Stimulated activated CD4-positive, alpha-beta T cell treated with anti-CD3 and anti-CD28 coated beads, Interleukin-4, amount 100 ng/mL, for 48 hours (primary cell): ENCODE results near the gene BRD3OS.
"Not testable (repeated sequence)": the region's sequence is repeated elsewhere in the genome, so short reads cannot be mapped to it uniquely, and the experiment has no call there.

Experiments
- DNase-seq, 2 donors: peaks; one replicate each; pipeline ENCODE4 v3.0.0-alpha.2; 2020; ENCODE audit warnings: low read depth in 2 of 2

BRD3OS gene

DNA sequence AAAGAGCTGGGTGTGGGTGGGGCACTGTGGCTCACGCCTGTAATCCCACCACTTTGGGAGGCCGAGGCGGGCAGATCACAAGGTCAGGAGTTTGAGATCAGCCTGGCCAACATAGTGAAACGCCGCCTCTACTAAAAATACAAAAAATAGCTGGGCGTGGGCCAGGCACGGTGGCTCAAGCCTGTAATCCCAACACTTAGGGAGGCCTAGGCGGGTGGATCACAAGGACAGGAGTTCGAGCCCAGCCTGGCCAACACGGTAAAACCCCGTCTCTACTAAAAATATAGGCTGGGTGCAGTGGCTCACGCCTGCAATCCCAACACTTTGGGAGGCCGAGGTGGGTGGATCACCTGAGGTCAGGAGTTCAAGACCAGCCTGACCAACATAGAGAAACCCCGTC is 36.5 kb upstream of the BRD3OS start:
- not testable (repeated sequence) for DNase-seq

DNA sequence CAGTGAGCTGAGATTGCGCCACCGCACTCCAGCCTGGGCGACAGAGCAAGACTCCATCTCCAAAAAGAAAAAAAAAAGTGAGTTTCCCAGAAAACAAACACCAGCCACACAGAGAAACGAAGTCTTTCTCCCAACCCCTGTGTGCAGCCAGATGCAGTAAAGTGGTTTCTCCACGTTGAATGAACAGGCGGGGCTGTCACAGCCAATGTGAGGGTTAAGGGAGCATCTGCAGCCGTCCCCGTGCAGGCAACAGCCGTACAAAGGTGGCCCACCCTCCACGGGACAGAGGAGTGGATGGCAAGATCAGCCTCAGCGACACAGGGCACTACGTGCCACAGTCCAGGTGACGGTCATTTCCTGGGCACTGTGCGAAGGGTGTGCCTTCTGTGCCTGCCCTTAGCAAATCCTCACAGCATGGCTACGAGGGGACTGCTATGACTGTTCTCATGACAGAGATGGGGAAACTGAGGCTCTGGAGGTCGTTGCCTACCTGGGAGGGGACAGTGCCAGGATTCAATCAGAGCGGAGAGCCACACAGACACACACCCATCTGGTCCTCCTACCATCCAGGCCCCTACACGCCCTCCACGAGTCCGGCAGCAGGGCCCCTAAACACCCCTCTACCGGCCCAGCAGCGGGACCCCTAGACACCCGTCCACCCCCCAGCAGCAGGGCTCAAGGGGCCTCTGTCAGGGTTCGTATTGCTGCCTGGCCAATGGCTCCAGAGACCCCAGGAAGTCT is 35.5 kb upstream of the BRD3OS start:
- no peak for DNase-seq

DNA sequence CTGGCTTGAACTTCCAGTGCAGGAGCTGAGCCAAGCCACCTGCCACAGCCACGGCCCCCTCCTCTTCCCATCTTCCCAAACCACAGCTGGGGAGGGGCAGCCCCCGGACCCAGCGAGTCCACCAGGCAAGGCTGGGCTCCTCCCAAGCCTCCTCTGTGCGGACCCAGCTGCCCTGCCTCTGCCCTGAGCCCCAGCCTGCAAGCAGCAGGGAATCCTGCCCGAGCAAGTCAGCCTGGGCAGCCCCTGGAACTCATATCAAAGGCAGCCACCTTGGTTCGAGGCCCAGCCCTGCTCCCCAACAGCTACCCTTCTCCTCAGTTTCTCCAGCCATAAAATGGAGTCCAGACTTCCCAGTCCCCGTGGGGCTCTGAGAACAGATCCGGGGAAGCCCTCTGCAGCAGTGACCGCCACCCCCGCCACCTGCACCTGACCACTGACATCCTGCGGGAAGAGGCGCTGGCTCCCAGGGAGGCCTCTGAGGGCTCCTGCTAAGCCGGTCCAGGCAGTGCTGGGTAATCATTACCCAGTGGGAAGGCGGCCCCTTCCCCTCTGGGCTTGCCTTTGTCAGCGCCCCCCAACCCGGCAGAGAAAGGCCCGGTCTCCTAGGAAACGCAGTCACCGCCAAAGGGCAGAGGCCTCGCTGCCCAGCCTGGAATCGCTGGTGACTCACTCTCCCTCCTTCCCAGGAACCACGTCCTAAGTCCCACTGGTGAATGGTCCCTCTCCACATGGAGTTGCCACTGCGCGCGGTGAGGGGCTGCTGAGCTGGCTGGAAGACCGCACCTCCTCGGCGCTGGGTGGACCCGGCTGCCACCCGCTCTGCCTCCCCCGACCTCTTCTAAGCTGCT is 34.7 kb upstream of the BRD3OS start:
- DNase-seq, result no peak

DNA sequence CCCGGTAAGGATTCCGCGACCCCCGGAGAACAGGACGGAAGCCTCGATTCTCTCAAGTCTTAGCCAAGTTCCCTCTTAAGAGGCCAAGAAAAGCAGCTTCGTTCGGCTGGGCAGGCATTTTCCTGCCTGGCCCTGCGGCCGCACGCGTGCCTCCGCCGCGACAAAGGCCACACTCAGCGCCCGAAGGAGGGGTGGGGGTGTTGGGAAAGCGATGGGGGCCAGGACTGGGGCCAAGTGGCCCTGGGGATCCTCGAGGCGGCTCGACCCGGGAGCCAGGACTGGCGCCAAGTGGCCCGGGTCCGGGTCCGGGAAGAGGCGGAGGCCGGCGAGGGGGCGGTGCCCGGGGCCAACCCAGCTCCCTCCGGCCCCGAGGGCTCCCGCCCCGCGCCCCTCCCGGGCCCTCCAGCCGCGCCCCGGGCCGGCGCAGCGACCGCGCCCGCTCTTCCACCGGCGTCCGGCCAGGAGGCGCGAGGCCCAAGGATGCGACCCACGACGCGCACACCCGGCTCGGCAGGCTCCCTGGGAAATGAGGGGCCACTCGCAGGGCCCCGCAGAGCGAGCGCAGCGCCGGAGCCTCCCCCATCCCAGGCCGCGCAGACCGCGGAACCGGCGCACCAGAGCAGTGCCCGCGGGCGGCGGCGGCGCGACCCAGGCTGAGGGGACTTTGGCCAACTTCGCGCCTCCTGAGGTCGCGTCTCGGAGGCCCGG is 33.9 kb upstream of the BRD3OS start:
- DNase-seq, result no peak

DNA sequence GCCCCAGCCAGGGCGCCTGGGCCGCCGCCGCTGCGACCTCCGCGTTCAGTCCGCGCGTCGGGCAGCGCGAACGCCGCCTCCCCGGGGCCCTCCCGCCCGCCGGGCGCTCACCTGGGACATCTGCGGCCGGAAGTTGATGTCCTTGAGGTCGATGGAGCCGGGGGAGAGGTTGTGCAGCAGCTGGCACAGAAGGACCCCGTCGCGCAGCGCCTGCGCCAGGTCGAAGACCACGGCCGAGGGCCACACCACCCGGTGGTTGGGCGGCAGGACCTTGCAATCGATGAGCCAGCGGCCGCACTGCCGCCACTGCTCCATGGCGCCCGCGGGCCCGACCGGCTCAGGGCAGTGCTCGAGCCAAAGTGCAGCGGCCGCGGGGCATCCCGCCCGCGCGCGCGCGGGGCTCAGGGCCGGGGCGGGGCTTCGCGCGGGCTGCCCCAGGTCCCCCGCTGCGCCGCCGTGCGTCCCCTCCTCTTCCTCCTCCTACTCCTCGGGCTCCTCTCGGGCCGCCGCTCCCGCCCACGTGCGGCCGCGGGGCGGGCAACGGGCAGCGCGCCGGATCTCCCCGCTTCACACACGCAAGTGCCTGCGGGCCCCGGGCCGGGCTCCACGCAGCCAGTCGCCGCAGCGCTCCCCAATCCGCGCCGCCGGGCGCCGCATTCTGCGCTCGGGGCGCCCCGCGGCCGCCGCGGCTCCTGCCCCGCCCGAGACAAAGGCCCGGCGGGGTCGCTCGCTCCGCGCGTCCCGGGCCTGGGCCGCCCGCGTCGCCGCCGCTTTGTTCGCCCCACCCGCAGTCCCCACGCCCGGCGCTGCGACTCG is 33.1 kb upstream of the BRD3OS start, which contains the start of gene VAV2:
TSS of gene VAV2 (minus strand) at position 361 of the 816 bp plus-strand sequence. CDS start at position 315, 46 bp downstream.
- peak in 1 of 2 donors; percentile 44 for DNase-seq

DNA sequence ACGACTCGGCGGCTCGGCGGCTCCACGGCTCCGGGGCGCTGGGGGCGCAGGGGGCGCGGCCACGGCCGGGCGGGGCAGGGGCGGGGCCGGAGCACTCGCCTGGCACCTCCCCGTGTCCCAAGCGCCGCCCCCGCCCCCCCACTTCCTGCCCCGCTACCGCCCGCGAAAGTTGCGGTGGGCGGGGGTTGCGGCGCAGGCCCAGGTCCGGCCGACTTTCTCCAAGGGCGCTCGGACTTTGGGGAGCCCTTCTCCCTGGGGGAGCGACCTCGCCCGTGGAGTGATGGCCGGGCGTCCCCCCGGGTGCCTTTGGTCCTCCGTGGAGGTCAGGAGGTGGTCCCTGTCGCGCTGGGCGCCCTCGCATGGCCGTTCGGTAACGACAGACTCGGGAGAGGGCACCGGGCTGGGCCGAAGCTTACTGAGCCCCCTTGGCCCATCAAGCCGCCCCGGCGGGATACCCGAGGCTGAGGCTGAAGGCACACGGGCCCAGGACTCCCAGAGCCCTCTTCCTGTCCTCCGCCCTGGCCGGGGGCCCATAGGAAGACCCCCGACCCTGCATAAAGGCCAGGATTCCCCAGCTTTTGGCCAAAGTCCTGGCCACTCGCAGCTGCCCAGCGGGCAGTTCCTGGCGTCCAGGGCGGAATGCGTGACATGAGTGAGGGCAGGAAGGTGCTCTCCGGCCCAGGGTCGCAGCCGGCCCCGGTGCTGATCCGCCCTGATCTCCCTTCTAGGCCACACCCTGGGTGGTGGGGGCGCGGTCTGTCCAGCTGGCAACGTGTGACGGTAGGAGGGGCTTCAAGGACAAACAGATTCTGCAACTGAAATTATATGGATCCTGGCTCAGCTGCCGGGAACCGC is 32.3 kb upstream of the BRD3OS start:
- peak; percentile 67 to 75 for DNase-seq

DNA sequence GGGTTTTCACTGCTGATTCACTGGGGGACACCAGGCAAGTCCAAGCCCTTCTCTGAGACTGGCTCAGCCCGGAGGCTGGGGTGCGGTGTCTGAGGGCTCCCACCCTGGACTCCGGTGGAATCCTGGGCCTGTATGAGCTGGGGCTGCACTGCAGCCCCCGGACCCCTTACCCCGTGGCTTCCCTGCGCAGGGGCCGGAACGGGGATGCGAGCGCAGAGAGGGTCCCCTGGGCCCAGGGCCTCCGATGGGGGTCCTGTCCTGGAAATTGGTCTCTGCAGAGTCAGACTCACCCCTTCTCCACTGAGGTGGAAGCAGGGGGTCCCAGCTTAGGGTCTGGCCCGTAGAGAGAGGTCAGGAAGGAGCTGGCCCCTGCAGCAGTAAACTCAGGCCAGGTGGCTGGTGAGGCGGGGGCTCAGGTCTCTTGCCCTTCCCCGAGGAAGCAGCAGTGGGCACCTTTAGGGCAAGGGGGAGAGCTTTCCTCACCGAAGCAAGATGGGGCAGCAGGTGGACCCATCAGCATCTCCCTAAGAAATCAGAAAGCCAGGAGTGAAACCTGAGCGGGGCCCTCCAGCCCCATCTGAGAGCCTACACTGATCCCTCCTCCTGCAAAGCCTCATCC is 31.5 kb upstream of the BRD3OS start:
- DNase-seq, result no peak

DNA sequence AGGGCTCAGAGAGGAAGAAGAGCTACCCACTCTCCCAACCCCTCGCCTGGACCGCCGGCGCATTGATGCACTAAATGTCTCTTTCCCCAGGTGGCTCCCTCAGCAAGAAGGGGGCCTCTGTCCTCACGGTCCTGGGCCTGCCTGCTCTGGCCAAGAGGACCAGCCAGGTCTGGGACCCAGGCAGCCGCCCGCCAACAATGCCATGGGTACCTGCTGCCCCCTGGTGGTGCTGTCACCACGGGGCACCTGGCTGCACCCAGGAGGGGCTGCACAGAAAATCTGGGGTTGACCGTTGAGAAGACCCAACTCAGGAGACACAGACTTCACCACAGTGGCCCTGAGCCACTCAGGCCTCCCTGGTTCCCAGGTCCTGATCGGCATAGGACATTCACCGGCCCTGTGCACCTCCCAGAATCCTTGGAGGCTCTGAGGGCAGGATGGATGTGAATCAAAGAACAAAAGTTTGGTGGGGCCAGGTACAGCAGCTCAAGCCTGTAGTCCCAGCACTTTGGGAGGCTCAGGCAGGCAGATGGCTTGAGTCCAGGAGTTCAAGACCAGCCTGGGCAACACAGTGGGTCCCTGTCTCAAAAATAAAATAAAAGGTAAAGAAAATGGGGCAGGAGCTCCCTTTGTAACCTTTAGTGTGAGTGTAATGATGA is 30.8 kb upstream of the BRD3OS start:
- peak; percentile 68 to 81 for DNase-seq

DNA sequence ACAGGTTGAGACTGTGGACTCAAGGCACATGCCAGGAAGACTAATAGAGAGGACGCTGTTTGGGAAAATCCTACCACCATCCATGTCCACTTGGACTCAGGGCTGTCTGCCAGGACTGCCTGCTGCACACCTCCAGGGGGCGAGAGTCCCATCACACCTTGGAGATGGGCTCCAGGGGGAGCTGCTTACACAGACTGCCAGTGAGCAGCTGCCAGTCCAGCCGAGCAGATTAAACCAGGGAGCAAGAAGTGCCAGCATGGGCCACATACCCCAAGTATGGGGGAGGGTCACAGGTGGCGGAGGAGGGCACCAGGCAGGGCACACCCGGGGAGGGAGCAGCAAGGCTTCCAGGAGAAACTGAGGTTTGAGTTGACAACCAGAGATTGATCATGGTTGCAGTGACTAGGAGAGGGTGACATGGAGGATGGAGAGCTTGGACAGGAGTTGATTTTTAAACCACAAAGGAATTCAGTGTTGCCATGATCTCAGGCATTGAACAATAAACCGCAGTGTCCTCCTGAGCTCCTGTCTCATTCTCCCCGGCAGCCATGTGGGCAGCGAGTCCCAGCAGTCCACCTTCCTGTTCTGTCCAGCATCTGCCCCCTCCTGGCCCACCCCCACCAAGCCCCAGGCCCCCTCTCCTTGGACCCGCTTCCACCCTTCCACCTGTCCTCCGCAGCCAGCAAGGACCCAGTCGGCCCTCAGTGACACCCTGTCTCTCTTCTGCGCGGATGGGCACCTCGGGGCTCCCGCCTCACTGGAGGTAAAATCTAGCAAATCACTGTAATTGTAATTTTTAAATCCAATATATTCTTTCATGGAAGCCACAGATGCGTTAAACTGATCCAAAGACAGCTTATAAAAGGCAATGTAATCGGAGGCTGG is 30.0 kb upstream of the BRD3OS start:
- DNase-seq, result no peak

DNA sequence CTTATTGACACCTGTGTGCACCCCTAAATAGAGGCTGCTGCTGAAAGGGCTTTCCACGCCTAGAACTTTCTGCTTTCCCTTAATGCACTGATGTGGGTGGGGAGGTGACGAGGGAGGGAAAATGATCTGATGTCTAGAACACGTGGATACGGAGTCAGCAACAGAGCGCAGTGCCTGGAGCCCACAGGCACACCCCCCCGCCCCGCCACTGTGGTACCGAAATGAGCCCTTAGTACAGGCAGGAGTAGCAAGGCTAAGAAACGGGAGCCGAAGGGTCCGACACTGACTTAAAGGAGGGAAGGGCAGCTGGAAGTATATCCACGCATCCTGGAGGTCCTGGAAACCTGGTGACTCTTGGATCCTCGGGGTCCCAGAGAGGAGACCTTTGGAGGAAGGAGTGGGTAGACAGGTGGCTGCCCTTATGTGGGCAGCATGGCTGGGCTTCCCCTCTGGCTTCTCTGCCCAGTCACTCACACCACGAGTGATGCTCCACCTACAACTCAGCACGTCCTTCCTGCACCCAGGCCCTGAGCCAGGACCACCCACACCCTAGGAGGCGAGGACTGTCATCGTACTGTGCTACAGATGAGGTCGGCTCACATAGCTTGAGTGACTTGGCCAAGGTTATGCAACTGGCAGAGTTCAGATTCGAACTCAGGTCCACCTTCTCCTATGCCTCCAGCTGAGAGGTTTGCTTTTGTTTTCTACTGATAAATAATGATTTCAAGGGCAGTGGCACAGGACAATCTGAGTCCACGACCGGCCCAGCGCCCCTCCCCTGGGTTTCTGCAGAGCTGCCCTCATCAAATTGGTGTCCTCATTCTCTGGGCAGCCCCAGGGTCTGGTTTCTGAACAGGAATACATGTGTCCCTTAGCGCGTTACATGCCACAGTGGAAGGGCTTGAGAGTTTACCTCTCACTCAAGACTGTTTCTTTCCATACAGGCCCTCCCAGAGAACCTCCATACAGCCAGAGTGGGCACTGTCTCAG is 28.5 kb upstream of the BRD3OS start:
- no peak for DNase-seq

DNA sequence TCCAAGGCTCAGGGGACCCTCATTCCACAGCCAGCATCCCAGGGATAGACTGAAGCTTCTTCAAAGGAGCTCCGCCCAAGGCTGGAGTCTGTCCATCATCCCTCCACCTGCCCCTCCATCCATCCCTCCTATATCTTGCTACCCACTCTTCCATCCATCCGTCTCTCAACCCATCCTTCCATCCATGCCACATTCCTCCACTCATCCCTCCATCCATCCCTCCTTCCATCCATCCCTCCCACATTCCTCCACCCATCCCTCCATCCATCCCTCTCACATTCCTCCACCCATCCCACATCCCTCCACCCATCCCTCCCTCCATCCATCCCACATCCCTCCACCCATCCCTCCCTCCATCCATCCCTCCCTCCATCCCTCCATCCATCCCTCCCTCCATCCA is 27.7 kb upstream of the BRD3OS start:
- DNase-seq, result no peak

DNA sequence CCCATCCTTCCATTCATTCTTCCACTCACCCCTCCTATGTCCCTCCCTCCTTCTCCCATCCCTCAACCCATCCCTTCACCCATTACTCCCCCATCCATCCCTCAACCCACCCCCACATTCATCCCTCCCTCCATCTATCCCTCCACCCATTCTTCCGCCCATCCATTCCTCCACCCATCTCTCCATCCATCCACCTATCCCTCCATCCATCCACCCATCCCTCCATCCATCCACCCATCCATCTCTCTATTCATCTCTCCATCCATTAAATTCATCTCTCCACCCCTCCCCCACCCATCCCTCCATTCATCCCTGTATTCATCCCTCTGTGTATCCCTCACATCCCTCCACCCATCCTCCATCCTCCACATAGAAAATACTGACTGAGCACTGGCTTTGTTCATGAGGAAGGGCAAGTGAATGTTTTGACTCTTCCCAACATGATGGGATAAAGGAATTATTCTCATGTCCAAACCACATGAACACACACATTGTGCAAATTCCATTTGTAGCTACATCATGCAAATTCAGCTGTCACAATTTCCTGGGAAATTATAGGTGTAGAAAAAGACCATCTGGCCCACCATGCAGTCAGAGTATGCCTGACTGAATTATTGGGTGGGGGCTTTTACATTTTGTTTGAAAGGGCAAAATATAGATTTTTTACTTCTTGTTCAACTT is 26.2 kb upstream of the BRD3OS start:
- no peak for DNase-seq

DNA sequence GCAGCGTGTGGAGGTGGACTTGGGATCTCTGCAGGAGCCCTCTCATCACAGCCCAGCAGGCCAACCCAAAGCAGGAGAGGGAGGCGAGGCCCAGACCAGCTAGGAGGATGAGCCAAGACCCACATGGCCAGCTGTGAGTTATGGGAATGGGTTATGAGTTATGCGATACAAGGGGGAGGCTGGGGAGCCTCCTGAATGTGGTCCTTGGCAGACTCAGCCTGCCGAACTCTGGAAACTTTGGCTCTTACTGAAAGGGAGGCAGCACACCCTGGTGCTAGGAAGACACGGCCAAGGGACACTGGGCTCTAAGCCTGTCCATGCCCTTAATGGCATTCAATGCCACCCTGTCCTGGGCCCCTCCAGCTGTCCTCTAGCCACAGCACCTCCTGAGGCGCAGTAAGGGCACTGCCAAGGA is 25.4 kb upstream of the BRD3OS start:
- DNase-seq, result no peak

DNA sequence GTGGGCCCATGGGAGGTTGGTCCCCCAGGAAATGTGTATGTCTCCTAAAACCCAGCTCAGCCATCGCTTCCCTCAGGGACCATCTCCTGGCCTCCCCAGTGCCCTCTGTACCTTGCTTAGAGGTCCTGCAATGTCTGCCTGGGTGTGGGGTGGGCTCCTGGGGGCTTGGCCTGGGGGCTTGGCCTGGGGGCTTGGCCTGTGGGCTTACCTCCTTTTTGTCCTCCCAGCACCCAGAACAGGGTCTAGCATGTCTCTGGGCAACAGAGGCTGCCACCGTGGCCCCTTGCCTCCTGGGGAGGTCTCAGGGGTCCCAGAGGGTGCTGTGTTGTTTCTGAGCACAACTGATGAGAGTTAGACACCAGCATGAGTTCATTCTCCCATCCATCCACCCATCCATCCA is 22.5 kb upstream of the BRD3OS start:
- no peak for DNase-seq

DNA sequence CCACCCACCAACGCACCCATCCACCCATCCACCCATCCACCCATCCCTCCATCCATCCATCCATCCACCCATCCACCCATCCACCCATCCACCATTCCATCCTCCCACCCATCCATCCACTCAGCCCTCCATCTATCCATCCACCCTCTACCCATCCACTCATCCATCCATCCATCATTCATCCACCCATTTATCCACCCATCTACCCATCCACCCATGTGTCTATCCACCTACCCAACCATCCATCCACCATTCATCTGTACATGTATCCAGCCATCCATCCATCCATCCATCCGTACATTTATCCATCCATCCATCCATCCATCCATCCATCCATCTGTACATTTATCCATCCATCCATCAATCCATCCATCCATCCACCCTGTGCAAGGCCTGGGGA is 22.0 kb upstream of the BRD3OS start:
- no peak for DNase-seq

DNA sequence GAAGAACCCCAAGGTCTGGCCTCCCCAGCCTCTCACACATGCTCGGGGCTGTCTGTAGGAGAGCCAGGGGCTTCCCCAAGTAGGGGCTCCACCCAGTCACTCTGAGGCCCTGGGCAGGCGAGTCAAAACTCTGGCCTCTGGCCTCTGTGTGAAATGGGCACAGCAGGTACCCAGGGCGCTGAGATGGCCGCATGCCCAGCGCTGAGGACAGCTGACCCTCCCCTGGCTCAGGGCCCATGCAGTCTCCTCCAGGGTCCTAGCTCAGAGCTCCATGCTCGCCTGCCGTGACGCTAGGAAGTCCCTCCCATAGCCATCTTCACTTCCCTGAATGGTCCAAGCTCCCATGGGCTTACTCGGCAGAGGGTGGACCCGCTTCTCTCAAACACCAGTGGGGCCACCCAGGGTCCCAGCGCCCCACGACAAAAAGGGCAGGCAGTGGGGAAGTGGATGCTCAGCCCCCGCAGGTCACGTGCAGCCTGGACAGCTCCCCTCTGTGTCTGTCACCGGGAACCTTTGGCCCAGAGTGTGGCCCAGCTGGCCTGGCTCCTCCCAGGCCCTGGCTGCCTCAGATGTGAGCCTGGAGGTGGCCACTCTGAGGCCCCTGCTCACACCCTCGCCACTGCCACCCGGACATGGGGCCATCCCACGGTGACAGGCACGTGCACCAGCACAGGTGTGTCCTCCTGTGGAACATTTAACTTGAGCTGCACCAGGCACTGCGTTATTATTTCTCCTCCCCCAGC is 21.0 kb upstream of the BRD3OS start:
- DNase-seq, result no peak
